Panc1 (cell line): Measurements from ENCODE around the gene PLPP4. TPM values are rescaled to one million over a fixed set of nuclear protein-coding genes. Genes with fewer than 3 reads are reported as not detected.

Source experiments
- ATAC-seq: fragments of 200-7000 bp; cut with Tn5 transposase; 2 replicates; pipeline ENCODE4 v1.9.1; 2020; ENCODE audit warnings: mild to moderate bottlenecking, moderate library complexity
- BruUV-seq: library from RNA; stranded (reverse); fragments of 400-500 nt; replicated peaks from 2 replicates; lab custom pipeline; 2021; lab: Mats Ljungman, UMichigan
- CTCF ChIA-PET: fragments of 300-600 bp; sonication (Branson Sonifier 250); formaldehyde crosslinking; loops from one replicate; lab custom pipeline; 2022; ENCODE audit warnings: antibody characterized with exemption; lab: Charles Lee
- POLR2A ChIA-PET: fragments of 300-600 bp; sonication (Branson Sonifier 250); formaldehyde crosslinking; loops from one replicate; lab custom pipeline; 2022; ENCODE audit warnings: antibody characterized with exemption; lab: Charles Lee
- DNase-seq: peaks from one replicate; pipeline ENCODE4 v3.0.0-alpha.2; 2010; ENCODE audit warnings: low read depth, low spot score
- H3K27ac ChIP-seq: 2 replicates; pipeline ENCODE4 v1.5.1; 2011; ENCODE audit warnings: mild to moderate bottlenecking, low read length, inconsistent platforms
- H3K27me3 ChIP-seq: fragments of 200-500 bp; sonication (Bioruptor generic); 2 replicates; pipeline ENCODE4 v1.6.0; 2014; ENCODE audit warnings: low read length, inconsistent platforms; ENCODE audit not compliant: control insufficient read depth, insufficient read depth
- H3K36me3 ChIP-seq: fragments of 200-500 bp; sonication (Bioruptor generic); 2 replicates; pipeline ENCODE4 v1.5.1; 2014; ENCODE audit warnings: inconsistent platforms, mild to moderate bottlenecking, low read length, moderate library complexity; ENCODE audit not compliant: control insufficient read depth, insufficient read depth
- H3K4me1 ChIP-seq: 2 replicates; pipeline ENCODE4 v1.5.1; 2011; ENCODE audit warnings: inconsistent platforms, mild to moderate bottlenecking, low read length, moderate library complexity; ENCODE audit not compliant: control insufficient read depth, insufficient read depth
- H3K4me3 ChIP-seq, 2 experiments: 2 replicates each; pipeline ENCODE4 v1.5.1; 2011 to 2012; ENCODE audit warnings: low read depth in 2 of 2, low read length in 2 of 2, mild to moderate bottlenecking in 2 of 2, inconsistent platforms in 1 of 2, moderate library complexity in 1 of 2
- H3K9me3 ChIP-seq: fragments of 200-500 bp; sonication (Bioruptor generic); 2 replicates; pipeline ENCODE4 v1.5.1; 2014; ENCODE audit warnings: low read depth, mild to moderate bottlenecking, inconsistent platforms, low read length, moderate library complexity; ENCODE audit not compliant: control insufficient read depth, insufficient read depth
- POLR2AphosphoS5 ChIP-seq: IDR thresholded peaks from 2 replicates; pipeline ENCODE4 v1.6.1; 2012; ENCODE audit warnings: mild to moderate bottlenecking, low read depth, low read length, moderate library complexity
- SIN3A ChIP-seq: IDR thresholded peaks from 2 replicates; pipeline ENCODE4 v1.6.1; 2012; ENCODE audit warnings: low read depth, mild to moderate bottlenecking, low read length, moderate library complexity, borderline replicate concordance; ENCODE audit not compliant: insufficient read depth
- TCF7L2 ChIP-seq: IDR thresholded peaks from 2 replicates; pipeline ENCODE4 v1.6.1; 2011; ENCODE audit warnings: mild to moderate bottlenecking, low read depth, low read length, inconsistent platforms
- in situ Hi-C: cut with HindIII; loops from 2 replicates; pipeline ENCODE4 v1.10.0; 2016; ENCODE audit warnings: low sequenced_read_pairs, low pct_unique_long_range_greater_than_20kb
- intact Hi-C: fragments of 100-400 bp; cut with micrococcal nuclease; formaldehyde crosslinking; loops from one replicate; pipeline ENCODE4 v1.10.0; 2022; ENCODE audit not compliant: unreplicated experiment
- total RNA-seq: library from RNA; stranded (reverse); gene quantifications from one replicate; pipeline ENCODE4 v1.2.1, GENCODE V29; 2021; ENCODE audit not compliant: unreplicated experiment
- TF ChIP-seq, protein P1 (sequence below): fragments of 450-650 bp; IDR thresholded peaks from 2 replicates; pipeline ENCODE4 v1.5.1; 2017; ENCODE audit warnings: mild to moderate bottlenecking
- TF ChIP-seq, protein P2 (sequence below), 2 experiments: IDR thresholded peaks; 2 replicates each; pipeline ENCODE4 v1.6.1; 2011 to 2012; ENCODE audit warnings: low read depth in 2 of 2, control low read depth in 1 of 2, low read length in 1 of 2, mild to moderate bottlenecking in 1 of 2, moderate library complexity in 1 of 2; ENCODE audit not compliant: insufficient read depth in 1 of 2

Gene PLPP4
- total RNA-seq, 1 experiment from 2014 or later, result 0.18 TPM

GRCh38 chr10:120562956-120563355 lies 105.9 kb downstream of the PLPP4 start:
- ChIA-PET CTCF (no interaction called here), POLR2A (interaction anchor here (0.6 kb wide), 1 partner anchor 269 kb away, joined by 3 read pairs; no protein-coding TSS in a partner anchor)
- no peaks in the 10 kb centered on the region for H3K36me3 ChIP-seq
- no TSS peak for BruUV-seq
- H3K9me3 ChIP-seq, result no peaks in the 10 kb centered on the region
- H3K27me3 ChIP-seq, result no peaks in the 10 kb centered on the region
- TF ChIP-seq, protein P1, sequence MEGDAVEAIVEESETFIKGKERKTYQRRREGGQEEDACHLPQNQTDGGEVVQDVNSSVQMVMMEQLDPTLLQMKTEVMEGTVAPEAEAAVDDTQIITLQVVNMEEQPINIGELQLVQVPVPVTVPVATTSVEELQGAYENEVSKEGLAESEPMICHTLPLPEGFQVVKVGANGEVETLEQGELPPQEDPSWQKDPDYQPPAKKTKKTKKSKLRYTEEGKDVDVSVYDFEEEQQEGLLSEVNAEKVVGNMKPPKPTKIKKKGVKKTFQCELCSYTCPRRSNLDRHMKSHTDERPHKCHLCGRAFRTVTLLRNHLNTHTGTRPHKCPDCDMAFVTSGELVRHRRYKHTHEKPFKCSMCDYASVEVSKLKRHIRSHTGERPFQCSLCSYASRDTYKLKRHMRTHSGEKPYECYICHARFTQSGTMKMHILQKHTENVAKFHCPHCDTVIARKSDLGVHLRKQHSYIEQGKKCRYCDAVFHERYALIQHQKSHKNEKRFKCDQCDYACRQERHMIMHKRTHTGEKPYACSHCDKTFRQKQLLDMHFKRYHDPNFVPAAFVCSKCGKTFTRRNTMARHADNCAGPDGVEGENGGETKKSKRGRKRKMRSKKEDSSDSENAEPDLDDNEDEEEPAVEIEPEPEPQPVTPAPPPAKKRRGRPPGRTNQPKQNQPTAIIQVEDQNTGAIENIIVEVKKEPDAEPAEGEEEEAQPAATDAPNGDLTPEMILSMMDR, result no peak
- TF ChIP-seq, protein P2, sequence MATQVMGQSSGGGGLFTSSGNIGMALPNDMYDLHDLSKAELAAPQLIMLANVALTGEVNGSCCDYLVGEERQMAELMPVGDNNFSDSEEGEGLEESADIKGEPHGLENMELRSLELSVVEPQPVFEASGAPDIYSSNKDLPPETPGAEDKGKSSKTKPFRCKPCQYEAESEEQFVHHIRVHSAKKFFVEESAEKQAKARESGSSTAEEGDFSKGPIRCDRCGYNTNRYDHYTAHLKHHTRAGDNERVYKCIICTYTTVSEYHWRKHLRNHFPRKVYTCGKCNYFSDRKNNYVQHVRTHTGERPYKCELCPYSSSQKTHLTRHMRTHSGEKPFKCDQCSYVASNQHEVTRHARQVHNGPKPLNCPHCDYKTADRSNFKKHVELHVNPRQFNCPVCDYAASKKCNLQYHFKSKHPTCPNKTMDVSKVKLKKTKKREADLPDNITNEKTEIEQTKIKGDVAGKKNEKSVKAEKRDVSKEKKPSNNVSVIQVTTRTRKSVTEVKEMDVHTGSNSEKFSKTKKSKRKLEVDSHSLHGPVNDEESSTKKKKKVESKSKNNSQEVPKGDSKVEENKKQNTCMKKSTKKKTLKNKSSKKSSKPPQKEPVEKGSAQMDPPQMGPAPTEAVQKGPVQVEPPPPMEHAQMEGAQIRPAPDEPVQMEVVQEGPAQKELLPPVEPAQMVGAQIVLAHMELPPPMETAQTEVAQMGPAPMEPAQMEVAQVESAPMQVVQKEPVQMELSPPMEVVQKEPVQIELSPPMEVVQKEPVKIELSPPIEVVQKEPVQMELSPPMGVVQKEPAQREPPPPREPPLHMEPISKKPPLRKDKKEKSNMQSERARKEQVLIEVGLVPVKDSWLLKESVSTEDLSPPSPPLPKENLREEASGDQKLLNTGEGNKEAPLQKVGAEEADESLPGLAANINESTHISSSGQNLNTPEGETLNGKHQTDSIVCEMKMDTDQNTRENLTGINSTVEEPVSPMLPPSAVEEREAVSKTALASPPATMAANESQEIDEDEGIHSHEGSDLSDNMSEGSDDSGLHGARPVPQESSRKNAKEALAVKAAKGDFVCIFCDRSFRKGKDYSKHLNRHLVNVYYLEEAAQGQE (IDR thresholded peaks at IDR 0.05; ENCODE audit: insufficient read depth in 1 of 2, low read depth in 2 of 2, low read length in 1 of 2), result no peak
- no peak for TF ChIP-seq TCF7L2
- no peak for TF ChIP-seq SIN3A
- TF ChIP-seq POLR2AphosphoS5, result no peak
- intact Hi-C loops (no loop called here), in situ Hi-C loops (no loop called here)
- no peak overlapping the region for H3K27ac ChIP-seq
- H3K4me1 ChIP-seq, result no peaks in the 10 kb centered on the region
- no peak for ATAC-seq
- no peak for DNase-seq
- no peak overlapping the region for H3K4me3 ChIP-seq

DNA sequence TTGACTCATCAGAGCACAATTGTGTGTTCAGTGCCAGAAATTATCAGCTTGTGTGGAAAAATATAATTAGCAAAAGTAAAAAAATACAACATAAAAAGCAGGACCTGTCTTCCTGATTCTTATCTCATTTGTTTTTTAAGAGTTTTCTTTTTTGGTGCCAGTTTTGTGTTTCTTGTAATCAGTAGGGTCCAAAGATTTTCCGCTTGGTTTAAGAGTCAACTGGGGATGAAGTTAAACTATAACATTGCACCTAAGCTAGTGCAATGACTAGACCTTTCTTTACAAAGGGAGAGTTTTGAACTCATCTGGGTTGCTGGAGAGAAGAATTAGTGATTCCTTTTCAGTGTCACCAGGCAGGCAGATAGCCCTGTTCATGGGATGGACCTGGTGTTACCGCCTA lies 113.4 kb downstream of the PLPP4 start:
- ATAC-seq (no peak), DNase-seq (no peak)
- no TSS peak for BruUV-seq
- TF ChIP-seq, protein P2 (IDR thresholded peaks at IDR 0.05; ENCODE audit: insufficient read depth in 1 of 2, low read depth in 2 of 2, low read length in 1 of 2), result no peak
- ChIA-PET CTCF (no interaction called here), POLR2A (no interaction called here)
- no peak overlapping the region for H3K27ac ChIP-seq
- no peaks in the 10 kb centered on the region for H3K36me3 ChIP-seq
- no peak overlapping the region for H3K4me3 ChIP-seq
- H3K4me1 ChIP-seq, result no peaks in the 10 kb centered on the region
- in situ Hi-C loops, result no loop called here
- no peaks in the 10 kb centered on the region for H3K9me3 ChIP-seq
- no peaks in the 10 kb centered on the region for H3K27me3 ChIP-seq
- intact Hi-C loops, result no loop called here
